ENCODE measurements around the gene FCMR. TPM values are rescaled to one million over a fixed set of nuclear protein-coding genes. Genes with fewer than 3 reads are reported as not detected.

The FCMR gene
- polyA plus RNA-seq, 1 experiment = 1.1 TPM

DNA sequence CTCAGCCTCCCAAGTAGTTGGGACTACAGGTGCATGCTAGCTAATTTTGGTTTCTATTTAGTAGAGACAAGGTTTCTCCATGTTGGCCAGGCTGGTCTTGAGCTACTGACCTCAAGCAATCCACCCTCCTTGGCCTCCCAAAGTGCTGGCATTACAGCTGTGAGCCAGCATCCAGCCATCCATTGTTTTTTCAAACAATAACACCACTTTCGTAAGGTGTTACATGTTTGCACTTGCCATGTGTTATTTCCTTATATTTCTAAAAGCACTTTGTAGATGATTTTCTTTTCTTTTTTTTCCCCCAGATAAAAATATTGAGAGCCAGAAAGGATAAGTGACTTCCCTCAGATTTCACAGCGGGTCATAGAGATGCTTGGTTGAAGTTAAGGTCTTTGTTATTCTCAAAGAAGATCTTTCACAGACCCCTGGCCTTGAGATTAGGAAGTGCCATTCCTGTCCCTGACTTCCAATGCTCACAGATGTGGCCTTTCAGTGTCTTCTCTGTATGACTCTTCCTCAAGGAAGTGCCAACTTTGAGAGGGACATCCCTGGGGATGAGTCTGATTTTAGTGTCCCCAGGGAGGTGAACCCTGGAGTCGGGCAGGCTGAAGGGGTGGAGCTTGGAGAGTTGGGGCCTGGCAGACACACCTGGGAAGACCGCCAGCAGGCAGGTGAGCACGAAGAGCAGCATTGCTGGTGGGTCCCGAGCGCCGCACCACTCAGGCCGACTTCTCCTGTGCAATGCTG is 18.3 kb upstream of the FCMR start:
- TF ChIP-seq, protein P1, sequence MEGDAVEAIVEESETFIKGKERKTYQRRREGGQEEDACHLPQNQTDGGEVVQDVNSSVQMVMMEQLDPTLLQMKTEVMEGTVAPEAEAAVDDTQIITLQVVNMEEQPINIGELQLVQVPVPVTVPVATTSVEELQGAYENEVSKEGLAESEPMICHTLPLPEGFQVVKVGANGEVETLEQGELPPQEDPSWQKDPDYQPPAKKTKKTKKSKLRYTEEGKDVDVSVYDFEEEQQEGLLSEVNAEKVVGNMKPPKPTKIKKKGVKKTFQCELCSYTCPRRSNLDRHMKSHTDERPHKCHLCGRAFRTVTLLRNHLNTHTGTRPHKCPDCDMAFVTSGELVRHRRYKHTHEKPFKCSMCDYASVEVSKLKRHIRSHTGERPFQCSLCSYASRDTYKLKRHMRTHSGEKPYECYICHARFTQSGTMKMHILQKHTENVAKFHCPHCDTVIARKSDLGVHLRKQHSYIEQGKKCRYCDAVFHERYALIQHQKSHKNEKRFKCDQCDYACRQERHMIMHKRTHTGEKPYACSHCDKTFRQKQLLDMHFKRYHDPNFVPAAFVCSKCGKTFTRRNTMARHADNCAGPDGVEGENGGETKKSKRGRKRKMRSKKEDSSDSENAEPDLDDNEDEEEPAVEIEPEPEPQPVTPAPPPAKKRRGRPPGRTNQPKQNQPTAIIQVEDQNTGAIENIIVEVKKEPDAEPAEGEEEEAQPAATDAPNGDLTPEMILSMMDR (IDR thresholded peaks at IDR 0.05; ENCODE audit: low read depth, low read length) = no peak
- CTCF ChIA-PET = interaction anchor here (1.1 kb wide), 1 partner anchor 205 kb away, joined by 3 read pairs; no protein-coding TSS in a partner anchor
- H3K27ac ChIP-seq (ENCODE audit: low read depth, low read length) = no peak overlapping the region
- H3K27me3 ChIP-seq (ENCODE audit: control insufficient read depth, insufficient read depth, low read length) = peaks cover 52% of the 10 kb centered on the region
- POLR2A ChIA-PET = no interaction called here
- no peak overlapping the region for H3K4me3 ChIP-seq (ENCODE audit: low read depth, low read length)
- H3K9me3 ChIP-seq (ENCODE audit: control insufficient read depth, insufficient read depth, low read length) = no peaks in the 10 kb centered on the region; the same call in 1 of the 2 replicates
- DNase-seq (ENCODE audit: low read depth, low spot score) = no peak

DNA sequence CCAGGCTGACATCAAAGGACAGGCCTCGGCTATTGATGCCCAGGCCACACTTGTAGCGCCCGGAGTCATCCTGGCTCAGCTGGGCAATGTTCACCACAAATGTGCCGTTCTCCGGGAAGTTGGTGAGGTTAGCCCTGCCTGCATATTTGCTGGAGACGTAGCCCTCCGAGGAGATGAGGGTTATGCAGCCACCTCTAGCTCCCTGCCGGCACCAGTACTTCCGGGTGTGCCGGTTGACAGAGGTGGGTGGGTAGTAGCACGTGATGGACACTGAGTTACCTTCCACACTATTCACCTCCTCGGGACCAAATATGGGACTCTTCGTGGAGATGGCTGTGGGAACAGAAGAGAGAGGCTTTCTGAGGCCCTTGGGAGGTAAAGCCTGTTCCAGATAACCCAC is 17.4 kb upstream of the FCMR start:
- ChIA-PET CTCF (interaction anchor here (1.1 kb wide), 1 partner anchor 204 kb away, joined by 3 read pairs; no protein-coding TSS in a partner anchor), POLR2A (no interaction called here)
- TF ChIP-seq, protein P1 (IDR thresholded peaks at IDR 0.05; ENCODE audit: low read depth, low read length) = no peak
- Histone ChIP-seq H3K9me3 (ENCODE audit: control insufficient read depth, insufficient read depth, low read length) (no peaks in the 10 kb centered on the region; the same call in 1 of the 2 replicates), H3K27me3 (ENCODE audit: control insufficient read depth, insufficient read depth, low read length) (peaks cover 48% of the 10 kb centered on the region), H3K4me3 (ENCODE audit: low read depth, low read length) (no peak overlapping the region), H3K27ac (ENCODE audit: low read depth, low read length) (no peak overlapping the region)
- no peak for DNase-seq (ENCODE audit: low read depth, low spot score)

DNA sequence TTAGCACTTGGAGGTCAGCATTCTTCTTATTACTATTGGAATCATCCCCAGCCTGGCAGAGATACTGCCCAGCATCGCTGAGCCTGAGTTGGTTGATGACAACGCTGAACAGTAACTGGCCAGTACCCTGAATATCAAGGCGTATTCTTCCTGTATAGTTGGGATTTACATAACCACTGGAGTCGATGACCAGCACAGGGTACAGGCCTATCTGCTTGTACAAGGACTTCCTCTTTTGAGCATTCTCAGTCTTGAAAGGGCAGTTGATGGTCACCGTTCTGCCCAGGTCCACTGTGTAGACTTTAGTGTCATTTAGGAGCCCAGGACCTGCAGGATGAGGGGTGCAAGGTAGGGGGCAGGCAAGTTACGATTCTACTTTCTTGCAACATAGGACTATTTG is 15.7 kb upstream of the FCMR start:
- TF ChIP-seq, protein P1 (IDR thresholded peaks at IDR 0.05; ENCODE audit: low read depth, low read length) = no peak
- DNase-seq (ENCODE audit: low read depth, low spot score) = no peak
- peaks cover 35% of the 10 kb centered on the region for H3K27me3 ChIP-seq (ENCODE audit: control insufficient read depth, insufficient read depth, low read length)
- no peak overlapping the region for H3K4me3 ChIP-seq (ENCODE audit: low read depth, low read length)
- ChIA-PET CTCF (no interaction called here), POLR2A (no interaction called here)
- no peak overlapping the region for H3K27ac ChIP-seq (ENCODE audit: low read depth, low read length)
- H3K9me3 ChIP-seq (ENCODE audit: control insufficient read depth, insufficient read depth, low read length) = no peaks in the 10 kb centered on the region; the same call in 1 of the 2 replicates

DNA sequence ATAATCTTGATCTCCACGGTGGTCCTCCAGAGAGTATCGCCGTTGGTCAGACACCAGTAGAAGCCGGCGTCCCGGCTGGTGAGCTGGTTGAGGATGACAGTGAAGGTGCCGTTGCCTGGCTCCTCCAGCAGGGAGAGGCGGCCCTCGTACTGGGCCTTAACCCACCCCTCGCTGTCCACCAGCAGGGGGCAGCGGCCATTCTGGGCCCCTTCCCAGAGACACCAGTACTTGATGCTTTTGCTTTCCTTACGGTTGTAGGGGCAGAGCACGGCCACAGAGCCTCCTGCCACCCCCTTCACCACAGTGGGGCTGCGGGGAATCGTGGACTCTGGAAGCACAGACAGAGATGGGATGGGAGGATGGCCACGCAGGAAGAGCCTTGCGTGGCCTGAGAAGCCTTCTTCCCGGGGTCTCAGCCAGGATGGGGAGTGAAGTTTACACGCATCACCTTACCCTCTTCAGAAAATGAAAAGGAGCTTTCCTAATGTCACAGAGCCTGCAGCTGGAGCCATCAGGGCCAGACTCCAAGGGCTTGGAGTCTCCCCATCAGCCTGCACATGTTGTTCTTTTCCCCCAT is 13.8 kb upstream of the FCMR start:
- POLR2A ChIA-PET = no interaction called here
- CTCF ChIA-PET = interaction anchor here (0.7 to 1.8 kb wide), 14 partner anchors 12 to 564 kb away, joined by 3 to 12 read pairs (median 4); partner anchors contain the start of gene FCMR
- H3K27ac ChIP-seq (ENCODE audit: low read depth, low read length) = no peak overlapping the region
- TF ChIP-seq, protein P1 (IDR thresholded peaks at IDR 0.05; ENCODE audit: low read depth, low read length) = peak; percentile 58
- peak; percentile 2 for DNase-seq (ENCODE audit: low read depth, low spot score)
- no peaks in the 10 kb centered on the region; the same call in 1 of the 2 replicates for H3K9me3 ChIP-seq (ENCODE audit: control insufficient read depth, insufficient read depth, low read length)
- no peak overlapping the region for H3K4me3 ChIP-seq (ENCODE audit: low read depth, low read length)
- peaks cover 22% of the 10 kb centered on the region for H3K27me3 ChIP-seq (ENCODE audit: control insufficient read depth, insufficient read depth, low read length)

Data from AG04450 (cell line).